HCT116 (cell line): ENCODE measurements around the gene AMBRA1. TPM values are rescaled to one million over a fixed set of nuclear protein-coding genes. Genes with fewer than 3 reads are reported as not detected.

Experiments used
- ATAC-seq: fragments of 200-7000 bp; cut with Tn5 transposase; 2 replicates; pipeline ENCODE4 v1.9.1; 2020; ENCODE audit warnings: mild to moderate bottlenecking, moderate library complexity
- BruUV-seq: library from RNA; stranded (reverse); fragments of 400-500 nt; replicated peaks from 2 replicates; lab custom pipeline; 2021; lab: Mats Ljungman, UMichigan
- CTCF ChIA-PET: fragments of 300-600 bp; sonication (Branson Sonifier 250); formaldehyde crosslinking; loops from one replicate; lab custom pipeline; 2021; ENCODE audit warnings: antibody characterized with exemption; lab: Charles Lee
- POLR2A ChIA-PET: fragments of 300-600, 350-600 bp; sonication (Branson Sonifier 250); formaldehyde crosslinking; loops from one replicate; lab custom pipeline; 2021; ENCODE audit warnings: antibody characterized with exemption; lab: Charles Lee
- RAD21 ChIA-PET, 2 experiments: fragments of 300-600 bp; sonication (Branson Sonifier 250); formaldehyde crosslinking; loops; one replicate each; lab custom pipeline; 2023; ENCODE audit warnings: low total read pairs in 2 of 2; ENCODE audit not compliant: uncharacterized antibody in 2 of 2, unreplicated experiment in 2 of 2, low non-redundant PET in 1 of 2; lab: Charles Lee
- DNase-seq: peaks from one replicate; pipeline ENCODE4 v3.0.0-alpha.2; 2010; ENCODE audit warnings: low read depth, low spot score
- H2AFZ ChIP-seq: fragments of 200-600 bp; shearing (Covaris generic), sonication (generic); 2 replicates; pipeline ENCODE4 v1.6.1; 2017; ENCODE audit warnings: low read depth, mixed run types, mixed read lengths, antibody characterized with exemption, low read length; ENCODE audit not compliant: poor library complexity, severe bottlenecking
- H3K27ac ChIP-seq: 2 replicates; pipeline ENCODE4 v1.5.1; 2012; ENCODE audit warnings: low read depth, low read length
- H3K27me3 ChIP-seq: fragments of 200-600 bp; sonication (generic); 2 replicates; pipeline ENCODE4 v1.6.1; 2016; ENCODE audit warnings: mixed run types, low read length, mixed read lengths; ENCODE audit not compliant: insufficient read depth
- H3K36me3 ChIP-seq, 2 experiments: fragments of 200-500 bp in 1 of 2; fragments of 200-600 bp in 1 of 2; sonication (Bioruptor generic) in 1 of 2; sonication (generic) in 1 of 2; 2 replicates each; pipeline versions ENCODE4 v1.5.1 to v1.6.1; 2014 to 2016; ENCODE audit warnings: low read length in 2 of 2, inconsistent platforms in 1 of 2, mixed read lengths in 1 of 2, mixed run types in 1 of 2; ENCODE audit not compliant: insufficient read depth in 2 of 2, control insufficient read depth in 1 of 2
- H3K4me1 ChIP-seq, 2 experiments: fragments of 200-600 bp in 1 of 2; sonication (generic) in 1 of 2; 2 replicates each; pipeline versions ENCODE4 v1.5.1 to v1.6.1; 2012 to 2017; ENCODE audit warnings: low read length in 2 of 2, inconsistent platforms in 1 of 2, mild to moderate bottlenecking in 1 of 2, mixed read lengths in 1 of 2, mixed run types in 1 of 2, moderate library complexity in 1 of 2; ENCODE audit not compliant: insufficient read depth in 2 of 2, control insufficient read depth in 1 of 2
- H3K4me2 ChIP-seq: fragments of 200-600 bp; sonication (generic); 2 replicates; pipeline ENCODE4 v1.6.1; 2017; ENCODE audit warnings: mixed run types, low read length, mixed read lengths
- H3K4me3 ChIP-seq, 2 experiments: fragments of 200-600 bp in 1 of 2; sonication (generic) in 1 of 2; replicated peaks in 1 of 2; 2 replicates each; pipeline ENCODE4 v1.5.1; 2011 to 2016; ENCODE audit warnings: low read length in 2 of 2, control low read depth in 1 of 2, low read depth in 1 of 2, mild to moderate bottlenecking in 1 of 2, mixed read lengths in 1 of 2, mixed run types in 1 of 2
- H3K79me2 ChIP-seq: fragments of 200-600 bp; sonication (generic); 2 replicates; pipeline ENCODE4 v1.6.1; 2017; ENCODE audit warnings: mild to moderate bottlenecking, mixed run types, low read length, moderate library complexity, mixed read lengths; ENCODE audit not compliant: insufficient read depth
- H3K9ac ChIP-seq: fragments of 200-600 bp; sonication (generic); 2 replicates; pipeline ENCODE4 v1.6.1; 2016; ENCODE audit warnings: low read length, mixed read lengths
- H3K9me2 ChIP-seq: fragments of 200-600 bp; sonication (generic), shearing (Covaris generic); 2 replicates; pipeline ENCODE4 v1.6.1; 2017; ENCODE audit warnings: mixed run types, mild to moderate bottlenecking, moderate library complexity; ENCODE audit not compliant: insufficient read depth
- H3K9me3 ChIP-seq, 2 experiments: fragments of 200-500 bp in 1 of 2; fragments of 200-600 bp in 1 of 2; sonication (Bioruptor generic) in 1 of 2; sonication (generic) in 1 of 2; 2 replicates each; pipeline ENCODE4 v1.6.1; 2014 to 2017; ENCODE audit warnings: low read length in 2 of 2, mixed read lengths in 2 of 2, inconsistent platforms in 1 of 2, low read depth in 1 of 2, mild to moderate bottlenecking in 1 of 2, mixed run types in 1 of 2, moderate library complexity in 1 of 2; ENCODE audit not compliant: control insufficient read depth in 1 of 2, insufficient read depth in 1 of 2
- H4K20me1 ChIP-seq: fragments of 200-600 bp; sonication (generic), shearing (Covaris generic); 2 replicates; pipeline ENCODE4 v1.6.1; 2017; ENCODE audit warnings: mixed run types, mild to moderate bottlenecking, moderate library complexity; ENCODE audit not compliant: insufficient read depth
- CBX3 ChIP-seq: IDR thresholded peaks from 2 replicates; pipeline ENCODE4 v1.6.1; 2012; ENCODE audit warnings: low read depth
- CEBPB ChIP-seq: IDR thresholded peaks from 2 replicates; pipeline ENCODE4 v1.6.1; 2012; ENCODE audit warnings: low read depth
- EGR1 ChIP-seq: IDR thresholded peaks from 2 replicates; pipeline ENCODE4 v1.6.1; 2012; ENCODE audit warnings: low read depth
- ELF1 ChIP-seq: IDR thresholded peaks from 2 replicates; pipeline ENCODE4 v1.6.1; 2012; ENCODE audit warnings: low read depth, borderline replicate concordance
- EZH2 ChIP-seq: fragments of 200-600 bp; sonication (generic); IDR thresholded peaks from 2 replicates; pipeline ENCODE4 v1.6.1; 2017; ENCODE audit warnings: antibody characterized with exemption, mixed run types
- EZH2phosphoT487 ChIP-seq: fragments of 200-600 bp; IDR thresholded peaks from 2 replicates; pipeline ENCODE4 v1.6.1; 2018; ENCODE audit warnings: antibody characterized with exemption, borderline replicate concordance
- FOSL1 ChIP-seq: IDR thresholded peaks from 2 replicates; pipeline ENCODE4 v1.6.1; 2012; ENCODE audit warnings: low read depth
- JUND ChIP-seq: IDR thresholded peaks from 2 replicates; pipeline ENCODE4 v1.6.1; 2012
- POLR2A ChIP-seq: IDR thresholded peaks from 2 replicates; pipeline ENCODE4 v1.7.0; 2011; ENCODE audit warnings: borderline replicate concordance; ENCODE audit not compliant: insufficient read depth, insufficient read length; ENCODE audit errors: extremely low read depth
- POLR2AphosphoS5 ChIP-seq: IDR thresholded peaks from 2 replicates; pipeline ENCODE4 v1.6.1; 2011; ENCODE audit warnings: mild to moderate bottlenecking, low read depth, low read length, moderate library complexity
- RAD21 ChIP-seq: IDR thresholded peaks from 2 replicates; pipeline ENCODE4 v1.6.1; 2012; ENCODE audit warnings: low read depth, mild to moderate bottlenecking
- SIN3A ChIP-seq: IDR thresholded peaks from 2 replicates; pipeline ENCODE4 v1.6.1; 2012; ENCODE audit warnings: low read depth
- SP1 ChIP-seq: IDR thresholded peaks from 2 replicates; pipeline ENCODE4 v1.6.1; 2012; ENCODE audit warnings: low read depth
- TCF7L2 ChIP-seq: IDR thresholded peaks from 2 replicates; pipeline ENCODE4 v1.7.0; 2011; ENCODE audit warnings: borderline replicate concordance, inconsistent platforms; ENCODE audit not compliant: insufficient read depth, insufficient read length; ENCODE audit errors: extremely low read depth
- YY1 ChIP-seq: IDR thresholded peaks from 2 replicates; pipeline ENCODE4 v1.6.1; 2011; ENCODE audit warnings: low read length, low read depth, moderate library complexity, mild to moderate bottlenecking; ENCODE audit not compliant: insufficient replicate concordance; ENCODE audit errors: extremely low read depth
- ZFX ChIP-seq: fragments of 450-650 bp; IDR thresholded peaks from 2 replicates; pipeline ENCODE4 v1.6.1; 2017
- intact Hi-C: fragments of 100-400 bp; cut with micrococcal nuclease; formaldehyde crosslinking; loops from 2 replicates; pipeline ENCODE4 v1.10.0; 2022
- total RNA-seq: library from RNA; stranded (reverse); gene quantifications from one replicate; pipeline ENCODE4 v1.2.1, GENCODE V29; 2021; ENCODE audit not compliant: unreplicated experiment
- TF ChIP-seq, protein P1 (sequence below): IDR thresholded peaks from 2 replicates; pipeline ENCODE4 v1.6.1; 2012

The AMBRA1 gene
- total RNA-seq, 1 experiment from 2014 or later: 22.7 TPM

DNA sequence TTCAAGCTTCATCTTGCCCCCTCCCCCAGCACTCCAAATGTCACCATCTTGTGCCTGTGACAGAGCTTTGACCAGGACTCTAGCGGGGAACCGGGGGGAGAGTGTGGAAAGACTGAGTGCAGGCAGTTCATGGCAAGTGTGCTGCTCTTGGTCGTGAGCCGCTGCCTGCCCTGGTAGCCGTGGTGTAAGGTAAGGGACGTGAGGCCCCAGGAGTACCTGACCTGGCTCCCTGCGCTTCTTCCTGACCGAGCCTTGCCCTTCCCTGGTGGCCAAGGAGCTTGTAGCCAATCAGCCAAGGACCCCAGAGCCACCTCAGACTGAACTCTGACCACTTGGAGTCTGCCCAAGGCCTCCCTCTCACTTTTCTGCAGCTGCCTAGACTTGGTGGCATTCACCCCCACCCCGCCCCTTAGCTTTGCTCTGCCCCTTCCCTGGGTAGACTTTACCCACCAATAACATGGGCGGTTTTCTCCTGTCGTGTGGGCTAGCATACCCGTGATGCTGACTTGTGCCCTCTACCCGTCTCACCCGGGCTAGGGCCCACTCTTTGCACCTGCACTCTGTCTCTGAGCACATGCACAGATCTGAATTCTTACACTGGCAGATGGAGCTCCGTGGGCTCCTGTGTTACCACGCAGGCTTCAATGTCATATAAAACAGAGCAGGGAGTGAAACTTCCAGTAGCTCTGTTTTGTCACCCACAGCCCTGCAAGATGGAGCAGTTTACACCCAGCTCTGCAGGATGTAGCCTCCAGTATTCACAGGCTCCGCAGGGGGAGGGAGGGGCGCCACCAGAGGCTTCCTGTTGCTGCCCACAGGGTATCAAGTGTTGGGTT is 245.0 kb downstream of the AMBRA1 start (continued):
- TF ChIP-seq EZH2phosphoT487: no peak
- no peak for TF ChIP-seq EZH2

DNA sequence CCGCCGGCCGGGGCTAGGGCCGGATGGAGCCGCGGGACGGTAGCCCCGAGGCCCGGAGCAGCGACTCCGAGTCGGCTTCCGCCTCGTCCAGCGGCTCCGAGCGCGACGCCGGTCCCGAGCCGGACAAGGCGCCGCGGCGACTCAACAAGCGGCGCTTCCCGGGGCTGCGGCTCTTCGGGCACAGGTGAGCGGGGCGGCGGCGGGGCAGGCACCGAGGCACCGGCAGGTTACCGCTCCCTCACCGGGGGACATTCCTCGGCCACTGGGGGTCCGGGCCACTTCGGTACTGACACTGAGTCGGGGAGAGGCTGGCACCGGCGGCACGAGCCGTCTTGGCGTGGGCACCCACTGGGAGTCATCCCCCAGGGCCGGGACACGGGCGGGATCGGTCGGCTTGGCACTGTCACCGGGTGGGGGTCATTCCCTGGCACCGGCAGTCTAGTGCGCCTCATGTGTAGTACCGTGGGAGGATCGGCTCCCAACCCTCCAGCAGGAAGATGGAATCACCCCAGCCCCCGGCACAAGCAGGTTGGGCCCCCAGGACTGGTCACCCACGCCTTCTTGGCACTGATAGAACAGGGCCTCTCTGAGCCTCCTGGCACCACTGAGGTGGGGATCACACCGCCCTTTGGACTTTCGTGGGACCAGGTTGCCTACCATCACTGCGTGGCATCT is 246.0 kb downstream of the AMBRA1 start:
- Histone ChIP-seq H3K9me2 (no peaks in the 10 kb centered on the region), H4K20me1 (peaks cover 3% of the 10 kb centered on the region; the same call in 1 of the 2 replicates), H3K4me3 (peak overlapping the region; percentile 91 to 97), H2AFZ (no peak overlapping the region), H3K4me2 (peak overlapping the region; percentile 97), H3K4me1 (peaks cover 14 to 38% of the 10 kb centered on the region in 2 experiments; a peak in 3 of 4 replicates), H3K36me3 (no peaks in the 10 kb centered on the region), H3K27me3 (no peaks in the 10 kb centered on the region), H3K9me3 (no peaks in the 10 kb centered on the region), H3K79me2 (peaks cover 50% of the 10 kb centered on the region), H3K27ac (peak overlapping the region; percentile 76), H3K9ac (peak overlapping the region; percentile 92)
- ChIA-PET POLR2A (no interaction called here), CTCF (interaction anchor here (1.0 kb wide), 4 partner anchors 12 to 109 kb away, joined by 3 read pairs; no protein-coding TSS in a partner anchor), RAD21 (no interaction called here)
- TF ChIP-seq SP1: no peak
- TF ChIP-seq POLR2AphosphoS5: no peak
- TF ChIP-seq, protein P1, sequence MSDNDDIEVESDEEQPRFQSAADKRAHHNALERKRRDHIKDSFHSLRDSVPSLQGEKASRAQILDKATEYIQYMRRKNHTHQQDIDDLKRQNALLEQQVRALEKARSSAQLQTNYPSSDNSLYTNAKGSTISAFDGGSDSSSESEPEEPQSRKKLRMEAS: no peak
- TF ChIP-seq RAD21: no peak
- no peak for TF ChIP-seq CBX3
- TF ChIP-seq YY1: no peak
- no peak for TF ChIP-seq EGR1
- TF ChIP-seq EZH2: no peak
- no peak for TF ChIP-seq FOSL1
- TF ChIP-seq POLR2A: no peak
- no peak for TF ChIP-seq ELF1
- no peak for TF ChIP-seq CEBPB
- no peak for TF ChIP-seq ZFX
- no peak for TF ChIP-seq JUND
- TF ChIP-seq TCF7L2: no peak
- no peak for TF ChIP-seq SIN3A
- no peak for TF ChIP-seq EZH2phosphoT487
- DNase-seq (no peak), ATAC-seq (peak; percentile 7; the same call in 1 of the 2 replicates)
- BruUV-seq: no TSS peak
- intact Hi-C loops: no loop called here
